Measurements from ENCODE around the gene TRDN. TPM values are rescaled to one million over a fixed set of nuclear protein-coding genes. Genes with fewer than 3 reads are reported as not detected.

TRDN gene
- total RNA-seq, 1 donor from 2014 or later: 0.34 TPM

GRCh38 chr6:123169774-123170095 is 467.0 kb downstream of the TRDN start:
- Mint-ChIP-seq H3K36me3 (no peaks in the 10 kb centered on the region), H3K27me3 (ENCODE audit: low read depth) (no peaks in the 10 kb centered on the region), H3K4me3 (no peak overlapping the region), H3K4me1 (no peaks in the 10 kb centered on the region), H3K27ac (no peak overlapping the region), H3K9me3 (peaks cover 4% of the 10 kb centered on the region)
- TF ChIP-seq, protein P1, sequence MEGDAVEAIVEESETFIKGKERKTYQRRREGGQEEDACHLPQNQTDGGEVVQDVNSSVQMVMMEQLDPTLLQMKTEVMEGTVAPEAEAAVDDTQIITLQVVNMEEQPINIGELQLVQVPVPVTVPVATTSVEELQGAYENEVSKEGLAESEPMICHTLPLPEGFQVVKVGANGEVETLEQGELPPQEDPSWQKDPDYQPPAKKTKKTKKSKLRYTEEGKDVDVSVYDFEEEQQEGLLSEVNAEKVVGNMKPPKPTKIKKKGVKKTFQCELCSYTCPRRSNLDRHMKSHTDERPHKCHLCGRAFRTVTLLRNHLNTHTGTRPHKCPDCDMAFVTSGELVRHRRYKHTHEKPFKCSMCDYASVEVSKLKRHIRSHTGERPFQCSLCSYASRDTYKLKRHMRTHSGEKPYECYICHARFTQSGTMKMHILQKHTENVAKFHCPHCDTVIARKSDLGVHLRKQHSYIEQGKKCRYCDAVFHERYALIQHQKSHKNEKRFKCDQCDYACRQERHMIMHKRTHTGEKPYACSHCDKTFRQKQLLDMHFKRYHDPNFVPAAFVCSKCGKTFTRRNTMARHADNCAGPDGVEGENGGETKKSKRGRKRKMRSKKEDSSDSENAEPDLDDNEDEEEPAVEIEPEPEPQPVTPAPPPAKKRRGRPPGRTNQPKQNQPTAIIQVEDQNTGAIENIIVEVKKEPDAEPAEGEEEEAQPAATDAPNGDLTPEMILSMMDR (IDR thresholded peaks at IDR 0.05; ENCODE audit: unreplicated experiment): no peak
- DNase-seq (ENCODE audit: low spot score in 2 of 2, unreplicated experiment in 2 of 2): no peak

GRCh38 chr6:123168892-123169773 is 467.6 kb downstream of the TRDN start:
- no peak overlapping the region for H3K4me3 Mint-ChIP-seq
- H3K36me3 Mint-ChIP-seq: no peaks in the 10 kb centered on the region
- TF ChIP-seq, protein P1 (IDR thresholded peaks at IDR 0.05; ENCODE audit: unreplicated experiment): no peak
- H3K27ac Mint-ChIP-seq: no peak overlapping the region
- DNase-seq (ENCODE audit: low spot score in 2 of 2, unreplicated experiment in 2 of 2): no peak
- no peaks in the 10 kb centered on the region for H3K4me1 Mint-ChIP-seq
- peaks cover 9% of the 10 kb centered on the region for H3K9me3 Mint-ChIP-seq
- no peaks in the 10 kb centered on the region for H3K27me3 Mint-ChIP-seq (ENCODE audit: low read depth)

DNA sequence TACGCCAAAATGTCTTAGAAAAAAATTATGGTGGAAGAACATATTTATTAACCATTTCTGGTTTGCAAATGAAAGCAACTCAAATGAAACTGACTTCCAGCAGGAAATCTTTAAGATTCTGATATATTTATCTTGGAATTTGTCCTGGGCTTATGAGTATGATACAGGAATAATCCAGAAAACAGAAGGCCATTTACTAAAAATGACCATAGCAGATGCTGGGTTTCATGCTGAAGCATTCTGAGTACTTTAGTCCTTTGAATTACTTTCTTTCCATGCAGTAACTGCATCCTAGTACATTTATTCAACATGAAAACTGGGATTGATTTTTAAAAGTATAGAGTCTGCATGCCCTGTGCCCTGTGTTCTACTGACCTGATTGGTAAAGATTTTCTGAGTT is 468.3 kb downstream of the TRDN start:
- Mint-ChIP-seq H3K4me1 (no peaks in the 10 kb centered on the region), H3K9me3 (peaks cover 12% of the 10 kb centered on the region), H3K36me3 (no peaks in the 10 kb centered on the region), H3K4me3 (no peak overlapping the region), H3K27ac (no peak overlapping the region), H3K27me3 (ENCODE audit: low read depth) (no peaks in the 10 kb centered on the region)
- no peak for DNase-seq (ENCODE audit: low spot score in 2 of 2, unreplicated experiment in 2 of 2)
- TF ChIP-seq, protein P1 (IDR thresholded peaks at IDR 0.05; ENCODE audit: unreplicated experiment): no peak

Other genes with a start within 250 kb of the TRDN start
- 0.13 to 1.6 TPM (median 0.20 TPM) in 3 replicates for gene NKAIN2, start 166.9 kb upstream of the TRDN start, total RNA-seq